K562 (cell line): ENCODE data around the gene WDR35. TPM values are rescaled to one million over a fixed set of nuclear protein-coding genes. Genes with fewer than 3 reads are reported as not detected.

ENCODE experiments used
- ATAC-seq: fragments of 200-7000 bp; cut with Tn5 transposase; 3 replicates; pipeline ENCODE4 v1.9.1; 2020; ENCODE audit warnings: moderate library complexity
- BruUV-seq: library from RNA; stranded (reverse); fragments of 400-500 nt; replicated peaks from 2 replicates; lab custom pipeline; 2021; lab: Mats Ljungman, UMichigan
- CTCF ChIA-PET: fragments of 300-600 bp; formaldehyde crosslinking; extraction: SDS; loops from one replicate; lab custom pipeline; 2021; ENCODE audit warnings: low intra/inter-chr PET ratio; lab: Yijun Ruan, JAX
- POLR2A ChIA-PET: fragments of 300-600, 350-650 bp; sonication (Branson Sonifier 250); formaldehyde crosslinking; extraction: SDS; loops from one replicate; lab custom pipeline; 2021; ENCODE audit warnings: antibody characterized with exemption, inconsistent platforms; lab: Yijun Ruan, JAX
- DNase-seq, 4 experiments: peaks; one replicate each; pipeline versions ENCODE4 v3.0.0 to v3.0.0-alpha.2; 2011 to 2018; ENCODE audit warnings: low spot score in 3 of 4, mixed read lengths in 3 of 4; ENCODE audit errors: extremely low read depth in 1 of 4
- FAIRE-seq: peaks from 2 replicates; lab custom pipeline; 2011; peaks lifted over from hg19 to GRCh38; lab: Jason Lieb, UNC
- H2AFZ ChIP-seq: 2 replicates; pipeline ENCODE4 v1.6.0; 2011; ENCODE audit warnings: low read depth, low read length, control low read depth, inconsistent platforms
- H3K27ac ChIP-seq: fragments of 200-600 bp; 3 replicates; pipeline ENCODE4 v1.8.0; 2011; ENCODE audit warnings: low read depth, mild to moderate bottlenecking, control low read depth, inconsistent platforms, low read length, moderate library complexity, mixed read lengths; ENCODE audit errors: extremely low read depth
- H3K27me3 ChIP-seq, 2 experiments: fragments of 300-600 bp in 1 of 2; 2 replicates in 1 of 2; 3 replicates in 1 of 2; pipeline versions ENCODE4 v1.6.0 to v1.8.0; 2011; ENCODE audit warnings: inconsistent platforms in 2 of 2, low read length in 2 of 2, mild to moderate bottlenecking in 1 of 2, mixed read lengths in 1 of 2, moderate library complexity in 1 of 2; ENCODE audit not compliant: control insufficient read depth in 2 of 2, insufficient read depth in 2 of 2
- H3K36me3 ChIP-seq: fragments of 300-600 bp; 3 replicates; pipeline ENCODE4 v1.8.0; 2011; ENCODE audit warnings: mild to moderate bottlenecking, low read length, inconsistent platforms; ENCODE audit not compliant: control insufficient read depth, insufficient read depth
- H3K4me1 ChIP-seq, 2 experiments: fragments of 200-600 bp in 1 of 2; replicated peaks in 1 of 2; 2 replicates in 1 of 2; 3 replicates in 1 of 2; pipeline versions ENCODE4 v1.5.1 to v1.8.0; 2011; ENCODE audit warnings: inconsistent platforms in 2 of 2, low read length in 2 of 2, mild to moderate bottlenecking in 1 of 2, mixed read lengths in 1 of 2, moderate library complexity in 1 of 2; ENCODE audit not compliant: control insufficient read depth in 2 of 2, insufficient read depth in 2 of 2
- H3K4me2 ChIP-seq: 2 replicates; pipeline ENCODE4 v1.6.1; 2011; ENCODE audit warnings: low read length, control low read depth, inconsistent platforms, mixed read lengths; ENCODE audit not compliant: insufficient read depth
- H3K4me3 ChIP-seq: fragments of 200-600 bp; sonication (generic), shearing (Covaris generic); 2 replicates; pipeline ENCODE4 v1.5.1; 2016; ENCODE audit warnings: control low read depth, inconsistent platforms
- H3K79me2 ChIP-seq: fragments of 200-600 bp; 3 replicates; pipeline ENCODE4 v1.8.0; 2011; ENCODE audit warnings: low read length, inconsistent platforms; ENCODE audit not compliant: control insufficient read depth, insufficient read depth
- H3K9ac ChIP-seq, 2 experiments: 2 replicates each; pipeline versions ENCODE4 v1.6.0 to v1.6.1; 2011; ENCODE audit warnings: low read depth in 2 of 2, low read length in 2 of 2, control low read depth in 1 of 2, inconsistent platforms in 1 of 2, mild to moderate bottlenecking in 1 of 2, mixed read lengths in 1 of 2; ENCODE audit not compliant: insufficient read depth in 1 of 2
- H3K9me1 ChIP-seq: one replicate; pipeline ENCODE4 v1.6.0; 2011; ENCODE audit warnings: inconsistent platforms, mild to moderate bottlenecking, low read length, moderate library complexity; ENCODE audit not compliant: control insufficient read depth, insufficient read depth
- H3K9me3 ChIP-seq: replicated peaks from 2 replicates; pipeline ENCODE4 v1.5.1; 2011; ENCODE audit warnings: low read depth, low read length, inconsistent platforms; ENCODE audit not compliant: control insufficient read depth, insufficient read depth
- H4K20me1 ChIP-seq: replicated peaks from 2 replicates; pipeline ENCODE4 v1.6.1; 2011; ENCODE audit warnings: low read length, inconsistent platforms, mixed read lengths; ENCODE audit not compliant: control insufficient read depth, insufficient read depth
- ARID3B ChIP-seq: fragments of 250-450 bp; sonication (Bioruptor Pico); IDR thresholded peaks from 2 replicates; pipeline ENCODE4 v1.4.0; 2020; ENCODE audit warnings: borderline replicate concordance
- CLOCK ChIP-seq: fragments of 250-450 bp; sonication (Bioruptor Pico); IDR thresholded peaks from 2 replicates; pipeline ENCODE4 v1.4.0; 2020; ENCODE audit warnings: mild to moderate bottlenecking, moderate library complexity, borderline replicate concordance
- KLF6 ChIP-seq: fragments of 250-450 bp; sonication (Bioruptor Pico); IDR thresholded peaks from 2 replicates; pipeline ENCODE4 v1.4.0; 2020; ENCODE audit warnings: mild to moderate bottlenecking, moderate library complexity, borderline replicate concordance
- ZNF282 ChIP-seq: sonication (generic); formaldehyde crosslinking; IDR thresholded peaks from 2 replicates; pipeline ENCODE4 v1.8.1; 2023; ENCODE audit warnings: missing genetic modification reagents
- WGBS: fragments of 100-300 bp; shearing (Covaris generic); methylation state at CpG from one replicate; pipeline ENCODE4 v1.1.6; 2016; ENCODE audit warnings: low coverage, mixed read lengths; ENCODE audit not compliant: insufficient coverage; ENCODE audit errors: missing lambda C conversion rate; 5-methylcytosine and 5-hydroxymethylcytosine counted together
- in situ Hi-C: fragments of 300-500 bp; cut with MboI; formaldehyde crosslinking; loops from 4 replicates; pipeline ENCODE4 v1.15.0; 2018; ENCODE audit warnings: inconsistent platforms, mixed read lengths
- intact Hi-C: fragments of 100-400 bp; cut with micrococcal nuclease; formaldehyde crosslinking; loops from 2 replicates; pipeline ENCODE4 v1.14.2; 2022
- polyA plus RNA-seq, 8 experiments: library from polyadenylated mRNA; depleted of rRNA in 4 of 8; stranded (reverse) in 5 of 8; unstranded in 3 of 8; fragments of >200 nt; fragmentation: Nextera tagmentation in 2 of 8; fragmentation: Illumina TruSeq in 1 of 8; extraction: Ambion mirVana in 2 of 8; extraction: Trizol in 1 of 8; gene quantifications; 2 replicates each; pipeline versions ENCODE4 v1.2.1 to v1.2.3, GENCODE V29; 2011 to 2014; ENCODE audit warnings: inconsistent platforms in 1 of 8, missing spikeins in 1 of 8
- total RNA-seq, 7 experiments: library from RNA; depleted of rRNA in 6 of 7; stranded (reverse); fragments of >200 nt in 6 of 7; fragmentation: Illumina TruSeq in 2 of 7; extraction: Trizol in 2 of 7; gene quantifications; 2 replicates each; pipeline versions ENCODE4 v1.2.1 to v1.2.3, GENCODE V29; 2011 to 2021; ENCODE audit warnings: low replicate concordance in 1 of 7
- TF ChIP-seq, protein P1 (sequence below), 2 experiments: fragments of 450-650 bp in 1 of 2; sonication (generic) in 1 of 2; formaldehyde crosslinking in 1 of 2; IDR thresholded peaks in 1 of 2; conservative IDR thresholded peaks in 1 of 2; 2 replicates each; pipeline versions ENCODE4 v1.6.1 to v1.8.1; 2016 to 2023; ENCODE audit warnings: mild to moderate bottlenecking in 2 of 2, moderate library complexity in 2 of 2, inconsistent platforms in 1 of 2, missing genetic modification reagents in 1 of 2

Gene WDR35
- total and polyA plus RNA-seq, 9 of the 15 experiments (the other 6 are each of a cell fraction or from before 2014, with no cell fraction given): 3.3 to 13.1 (median 8.0) TPM

DNA sequence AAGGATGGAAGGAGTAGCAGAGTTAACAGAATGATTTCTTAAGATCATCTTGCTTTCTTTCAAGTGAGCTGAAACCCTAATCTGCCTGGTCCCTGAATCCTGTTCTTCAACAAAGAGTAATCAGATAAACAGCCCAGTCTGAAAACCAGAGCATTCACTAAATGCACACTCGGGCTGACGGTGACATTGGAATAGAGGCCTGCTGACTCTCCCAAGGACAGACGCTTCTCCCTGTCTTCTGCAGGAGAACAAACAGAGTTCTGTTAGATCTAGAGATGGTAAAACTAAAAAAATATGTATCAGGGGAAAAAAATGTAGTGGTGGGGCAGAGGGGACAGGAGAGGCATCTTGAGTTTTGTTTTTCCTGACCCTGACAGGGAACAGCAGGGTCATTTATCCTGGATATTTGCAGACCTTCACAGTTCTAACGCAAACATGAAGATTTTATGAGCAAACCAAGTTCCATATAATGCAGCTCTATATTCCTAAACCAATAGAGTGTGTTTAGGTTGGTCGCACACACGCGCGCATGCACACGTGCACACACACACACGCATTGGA lies 15.2 kb upstream of the WDR35 start (continued):
- no peak for TF ChIP-seq CLOCK

DNA sequence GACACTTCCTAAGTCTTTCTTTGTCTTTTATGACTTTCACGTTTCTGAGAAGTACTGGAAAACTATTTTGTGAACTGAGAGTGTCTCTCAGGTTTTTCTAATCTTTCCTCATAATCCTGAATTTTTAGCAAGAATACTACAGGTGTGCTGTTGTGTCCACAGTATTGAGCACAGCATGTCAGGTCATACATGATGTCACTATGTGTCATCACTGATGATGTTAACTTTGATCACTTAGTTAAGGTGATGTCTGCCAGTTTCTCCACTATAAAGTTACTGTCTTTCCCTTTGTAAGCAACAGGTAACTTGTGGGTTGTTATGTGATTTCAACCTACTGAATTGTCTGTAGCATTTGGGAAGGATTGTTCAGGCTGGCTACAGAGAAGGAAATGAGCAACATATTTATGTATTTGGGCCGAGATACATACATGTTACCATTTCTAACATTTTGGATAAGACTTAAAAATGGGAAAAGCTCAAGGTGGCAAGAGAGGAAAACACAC lies 11.5 kb upstream of the WDR35 start:
- Histone ChIP-seq H3K79me2 (no peaks in the 10 kb centered on the region), H3K9ac (no peak overlapping the region), H3K4me2 (no peak overlapping the region), H3K4me3 (no peak overlapping the region), H3K9me1 (no peaks in the 10 kb centered on the region), H3K27me3 (peaks cover 12 to 17% of the 10 kb centered on the region in 2 experiments; a peak in 4 of 5 replicates), H3K27ac (no peak overlapping the region), H3K4me1 (no peaks in the 10 kb centered on the region), H3K9me3 (no peaks in the 10 kb centered on the region), H2AFZ (no peak overlapping the region), H4K20me1 (no peaks in the 10 kb centered on the region), H3K36me3 (no peaks in the 10 kb centered on the region)
- TF ChIP-seq ZNF282 (no peak), KLF6 (CRISPR knock-in tag) (no peak), ARID3B (CRISPR knock-in tag) (no peak)
- TF ChIP-seq, protein P1, sequence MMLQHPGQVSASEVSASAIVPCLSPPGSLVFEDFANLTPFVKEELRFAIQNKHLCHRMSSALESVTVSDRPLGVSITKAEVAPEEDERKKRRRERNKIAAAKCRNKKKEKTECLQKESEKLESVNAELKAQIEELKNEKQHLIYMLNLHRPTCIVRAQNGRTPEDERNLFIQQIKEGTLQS (IDR thresholded peaks at IDR 0.05): peak; percentile 56
- TF ChIP-seq, protein P1 (CRISPR knock-in tag; conservative IDR thresholded peaks at IDR 0.05): no peak
- WGBS: 4% methylated on average over 2 of the region's 2 CpGs
- ATAC-seq (no peak), FAIRE-seq (no peak), DNase-seq (no peak)
- no TSS peak for BruUV-seq
- ChIA-PET POLR2A (no interaction called here), CTCF (no interaction called here)
- intact Hi-C loops (no loop called here), in situ Hi-C loops (no loop called here)
